GM19023 (cell line): ENCODE measurements around the gene HIVEP3.

ENCODE experiments used
- ATAC-seq: cut with Tn5 transposase; IDR thresholded peaks from one replicate; pipeline ENCODE4 v1.9.1; 2021; ENCODE audit warnings: mild to moderate bottlenecking, moderate library complexity; ENCODE audit not compliant: unreplicated experiment

HIVEP3 gene

DNA sequence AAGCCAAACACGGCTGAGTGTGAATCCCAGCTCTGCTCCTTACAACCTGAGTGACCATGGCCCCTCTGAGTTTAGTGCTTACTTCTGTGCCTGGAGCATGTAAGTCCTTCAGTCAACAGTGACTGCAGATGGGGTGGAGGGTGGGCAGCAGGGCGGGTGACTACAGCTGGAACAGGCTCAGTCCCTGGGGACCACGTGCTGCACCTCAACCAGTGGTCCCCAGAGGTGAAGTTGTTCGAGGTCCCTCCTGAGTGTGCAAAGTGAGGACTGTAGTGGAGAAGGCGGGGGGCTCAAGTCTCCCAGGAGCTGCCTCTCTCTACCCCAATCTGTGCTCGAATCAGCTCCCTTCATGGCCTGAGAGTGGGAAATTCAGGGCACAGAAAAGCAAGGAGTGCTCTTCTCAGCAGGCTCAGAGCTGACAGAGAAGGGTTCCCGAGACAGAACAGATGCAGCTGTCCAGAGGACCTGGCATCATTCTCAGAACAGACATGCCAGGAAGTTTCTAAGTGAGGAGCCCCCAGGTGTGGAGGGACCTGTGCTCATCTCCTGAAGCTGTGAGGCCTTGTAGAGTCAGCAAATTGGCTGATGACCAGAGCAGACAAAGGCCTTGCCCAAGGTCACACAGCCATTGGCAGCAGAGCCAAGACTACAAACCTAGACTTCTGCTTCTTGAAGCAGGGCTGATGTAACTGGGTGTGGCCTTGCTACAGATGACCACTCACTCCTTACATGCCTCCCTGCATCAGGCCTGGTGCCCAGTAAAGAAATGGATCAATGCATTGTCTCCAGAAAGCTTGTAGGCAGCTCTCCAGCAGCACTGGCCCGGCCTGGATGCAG, 372.5 kb downstream of the HIVEP3 start:
- ATAC-seq, result no peak

- ATAC-seq, result no peak
Observed at GRCh38 chr1:41542196-41542930, 376.4 kb downstream of the HIVEP3 start.

DNA sequence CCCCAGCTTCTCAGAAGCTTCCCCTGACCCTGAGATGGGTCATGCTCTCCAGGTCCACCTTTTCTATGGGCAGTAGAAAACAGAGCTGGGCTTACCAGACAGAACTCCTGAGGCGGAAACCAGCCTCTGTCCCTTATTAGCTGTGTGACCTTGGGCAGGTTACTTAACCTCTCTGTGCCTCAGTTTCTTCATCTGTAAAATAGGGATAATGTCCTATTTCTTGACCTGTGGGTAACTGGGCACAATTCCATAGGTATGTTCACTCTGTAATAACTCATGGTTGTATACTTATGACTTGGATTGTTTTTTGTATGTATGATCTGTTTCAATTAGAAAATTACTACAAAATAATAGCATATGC, 377.1 kb downstream of the HIVEP3 start:
- no peak for ATAC-seq

- ATAC-seq, result no peak
Observed at GRCh38 chr1:41540886-41541591, 377.7 kb downstream of the HIVEP3 start.

GRCh38 chr1:41539999-41540398, 378.7 kb downstream of the HIVEP3 start:
- no peak for ATAC-seq

GRCh38 chr1:41539418-41539805, 379.3 kb downstream of the HIVEP3 start:
- no peak for ATAC-seq

DNA sequence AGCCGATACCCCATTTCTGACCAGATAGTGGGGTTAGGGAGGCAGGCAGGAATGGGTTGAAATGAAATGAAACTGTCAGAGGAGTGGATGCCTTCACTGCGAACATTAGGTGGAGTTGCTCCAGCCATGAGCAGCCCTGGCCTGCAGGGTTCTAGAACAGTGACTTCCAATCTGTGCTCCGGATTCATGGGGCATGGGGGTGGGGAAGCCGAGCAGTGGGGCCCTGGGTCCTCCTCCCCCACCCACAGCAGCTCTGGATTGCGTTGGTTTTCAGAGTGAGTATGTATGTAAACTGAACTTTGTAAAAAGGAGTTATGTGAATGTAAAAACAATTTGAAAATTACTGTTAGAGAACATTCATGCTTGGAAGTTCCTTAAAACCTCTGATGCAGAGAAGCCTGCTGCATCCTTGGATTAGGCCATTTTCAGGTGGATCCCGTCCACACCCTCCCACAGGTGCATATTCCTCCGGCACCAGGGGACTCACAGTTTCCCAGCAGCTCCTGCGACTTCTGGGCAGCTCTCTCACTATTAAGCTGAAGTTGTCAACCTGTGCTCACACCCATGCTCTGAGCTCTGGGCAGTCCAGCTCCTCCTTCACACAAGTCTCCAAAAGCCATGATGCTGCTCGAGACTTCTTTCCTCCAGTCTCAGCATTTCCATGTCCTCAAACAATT, 379.8 kb downstream of the HIVEP3 start:
- ATAC-seq, result no peak

DNA sequence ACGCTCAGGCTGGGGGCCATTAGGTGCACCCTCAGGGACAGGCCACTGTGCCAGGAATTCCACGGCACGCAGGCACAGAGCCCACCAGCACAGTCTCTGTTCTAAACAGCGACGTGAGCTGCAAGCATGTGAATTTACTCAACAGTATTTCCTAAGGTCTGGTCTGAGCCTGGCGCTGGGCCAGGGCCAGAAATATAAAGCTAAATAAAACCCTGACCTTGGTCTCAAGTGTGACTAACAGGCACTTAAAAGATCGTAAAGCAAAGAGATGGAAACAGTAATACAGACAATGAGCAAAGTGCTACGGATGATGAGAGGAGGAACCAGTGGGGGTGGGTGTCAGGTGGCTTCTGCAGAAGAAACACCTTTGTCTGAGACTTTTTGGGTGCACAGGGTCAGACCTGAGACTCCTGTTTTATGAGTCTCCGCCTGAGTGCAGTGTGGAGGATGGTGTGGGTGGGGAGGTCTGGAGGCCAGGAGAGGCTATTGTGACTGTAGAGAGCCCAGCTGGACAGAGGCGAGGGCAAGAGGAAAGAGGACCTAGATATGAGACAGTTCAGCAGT, 380.9 kb downstream of the HIVEP3 start:
- no peak for ATAC-seq

DNA sequence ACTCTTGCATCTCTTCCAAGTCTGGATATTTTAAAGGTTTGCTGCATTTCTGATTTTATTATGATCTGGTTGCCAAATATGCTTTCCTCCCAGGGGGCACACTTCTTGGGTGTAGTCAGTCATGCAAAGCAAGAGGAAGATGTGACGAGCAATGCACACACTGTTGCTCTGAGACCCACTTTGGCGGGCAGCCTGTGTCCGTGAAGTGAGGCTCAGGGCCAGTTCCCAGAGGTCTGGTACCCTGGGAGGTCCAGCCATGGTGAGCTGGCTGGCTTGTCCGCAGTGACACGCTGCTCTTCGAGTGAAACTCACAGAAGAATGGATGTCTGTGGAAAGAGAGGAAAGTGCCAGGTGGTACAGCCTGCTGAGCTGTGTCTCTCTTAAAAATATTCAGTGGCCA, 381.5 kb downstream of the HIVEP3 start:
- ATAC-seq, result no peak

- ATAC-seq, result no peak
Observed at GRCh38 chr1:41536361-41536802, 382.3 kb downstream of the HIVEP3 start.

GRCh38 chr1:41535716-41536115, 383.0 kb downstream of the HIVEP3 start:
- no peak for ATAC-seq

GRCh38 chr1:41535276-41535675, 383.4 kb downstream of the HIVEP3 start:
- ATAC-seq, result no peak

- no peak for ATAC-seq
Observed at GRCh38 chr1:41534181-41535076, 384.3 kb downstream of the HIVEP3 start.

- ATAC-seq, result no peak
Observed at GRCh38 chr1:41533731-41534080, 385.0 kb downstream of the HIVEP3 start.

DNA sequence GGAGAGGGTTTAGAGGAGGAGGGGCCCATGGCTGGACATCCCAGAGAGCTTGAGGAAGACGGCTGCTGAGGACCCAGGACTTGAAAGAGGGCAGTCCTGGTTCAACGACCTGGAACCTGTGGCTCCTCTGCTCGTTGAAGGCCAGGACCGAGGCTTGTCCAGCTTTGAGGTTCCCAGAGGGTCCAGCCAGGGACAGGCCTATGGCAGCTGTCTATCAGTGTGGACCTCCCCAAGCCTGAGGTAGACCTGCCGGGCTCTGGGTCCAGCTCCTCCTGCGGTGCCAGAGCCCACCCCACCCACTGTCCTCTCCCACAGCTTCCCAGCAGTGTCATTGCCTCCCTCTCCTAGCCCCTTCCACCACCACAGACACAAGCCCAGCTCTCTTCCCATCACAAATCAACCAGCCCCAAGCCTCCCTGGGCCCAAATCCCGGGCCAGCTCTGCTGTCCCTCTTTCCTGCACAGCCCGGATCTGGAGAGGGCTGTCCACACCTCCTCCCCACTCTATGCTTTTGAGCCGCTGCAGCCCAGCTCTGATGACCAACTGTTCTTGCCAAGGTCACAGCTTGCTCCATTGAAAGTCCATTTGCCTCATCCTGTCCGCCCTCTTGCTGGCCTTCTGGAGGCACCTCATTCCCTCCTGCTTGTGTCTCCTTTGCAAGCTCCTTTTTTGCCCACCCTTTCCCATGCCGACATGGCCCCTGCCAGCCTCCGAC, 385.5 kb downstream of the HIVEP3 start:
- no peak for ATAC-seq

- ATAC-seq, result no peak
Observed at GRCh38 chr1:41532206-41532975, 386.3 kb downstream of the HIVEP3 start.

- no peak for ATAC-seq
Observed at GRCh38 chr1:41530411-41530810, 388.3 kb downstream of the HIVEP3 start.

DNA sequence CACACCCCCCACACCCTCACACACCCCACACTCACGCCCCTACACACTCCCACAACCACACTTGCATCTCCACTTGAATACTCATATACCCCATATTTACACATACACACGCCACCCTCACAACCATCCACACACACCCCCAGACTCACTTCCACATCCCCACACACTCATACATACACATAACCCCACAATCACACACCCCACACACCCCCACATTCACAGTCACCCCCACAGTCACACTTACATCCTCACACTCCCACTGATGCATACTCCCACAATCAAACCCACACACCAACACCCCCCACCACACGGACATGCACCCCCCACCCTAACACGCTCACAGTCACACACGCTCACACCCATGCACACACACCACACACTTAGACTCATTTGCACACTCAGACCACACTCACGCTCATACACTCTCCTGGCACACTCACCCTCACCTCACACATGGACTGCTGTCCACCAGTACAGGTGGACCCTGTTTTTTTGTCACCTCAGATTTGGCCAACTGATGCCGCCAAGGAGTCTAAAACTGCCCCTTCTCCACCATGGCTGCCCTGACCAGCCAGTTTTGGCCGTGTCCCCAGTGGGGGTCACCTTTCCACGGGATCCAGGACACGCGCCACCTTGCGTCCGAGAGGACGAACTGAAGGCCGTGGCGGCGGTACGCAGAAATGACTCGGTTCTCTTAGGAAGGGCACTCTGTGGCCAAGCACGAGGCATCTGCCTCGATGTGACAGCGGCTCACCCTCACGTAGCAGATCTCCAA, 388.9 kb downstream of the HIVEP3 start:
- ATAC-seq, result no peak
